NCI-H774 (cell line): ENCODE data around the gene DNAH6.
"Not testable (repeated sequence)": the region's sequence is repeated elsewhere in the genome, so short reads cannot be mapped to it uniquely, and the experiment has no call there.

Experiments used
- DNase-seq: peaks from one replicate; lab custom pipeline; 2025; lab: John Stamatoyannopoulos, UW

DNAH6 gene

GRCh38 chr2:84511024-84511423 lies 5.3 kb upstream of the DNAH6 start:
- DNase-seq = not testable (repeated sequence)

GRCh38 chr2:84515788-84516187 lies 510 bp upstream of the DNAH6 start:
- no peak for DNase-seq

GRCh38 chr2:84519332-84519957 lies 3.1 kb downstream of the DNAH6 start:
- DNase-seq = no peak

- DNase-seq = no peak
Measured at GRCh38 chr2:84526562-84526961, 10.3 kb downstream of the DNAH6 start.

- no peak for DNase-seq
Measured at GRCh38 chr2:84527137-84528129, 11.1 kb downstream of the DNAH6 start.

GRCh38 chr2:84532291-84532690 lies 16.0 kb downstream of the DNAH6 start:
- DNase-seq = no peak

GRCh38 chr2:84534225-84534624 lies 17.9 kb downstream of the DNAH6 start:
- DNase-seq = no peak

GRCh38 chr2:84537251-84537650 lies 21.0 kb downstream of the DNAH6 start:
- no peak for DNase-seq

GRCh38 chr2:84539729-84540128 lies 23.4 kb downstream of the DNAH6 start:
- no peak for DNase-seq

- DNase-seq = no peak
Measured at GRCh38 chr2:84545005-84545404, 28.7 kb downstream of the DNAH6 start.

GRCh38 chr2:84546551-84546950 lies 30.3 kb downstream of the DNAH6 start:
- DNase-seq = no peak

GRCh38 chr2:84548303-84548702 lies 32.0 kb downstream of the DNAH6 start:
- no peak for DNase-seq

- no peak for DNase-seq
Measured at GRCh38 chr2:84550916-84551315, 34.6 kb downstream of the DNAH6 start.

GRCh38 chr2:84551526-84551925 lies 35.2 kb downstream of the DNAH6 start:
- DNase-seq = not testable (repeated sequence)

GRCh38 chr2:84556190-84556589 lies 39.9 kb downstream of the DNAH6 start:
- no peak for DNase-seq

GRCh38 chr2:84559838-84560237 lies 43.5 kb downstream of the DNAH6 start:
- no peak for DNase-seq

GRCh38 chr2:84579661-84580060 lies 63.4 kb downstream of the DNAH6 start:
- DNase-seq = no peak

GRCh38 chr2:84603911-84604310 lies 87.6 kb downstream of the DNAH6 start:
- DNase-seq = no peak

- DNase-seq = no peak
Measured at GRCh38 chr2:84613082-84613481, 96.8 kb downstream of the DNAH6 start.

GRCh38 chr2:84619794-84620371 lies 103.6 kb downstream of the DNAH6 start:
- no peak for DNase-seq

- DNase-seq = no peak
Measured at GRCh38 chr2:84628486-84628885, 112.2 kb downstream of the DNAH6 start.

- DNase-seq = no peak
Measured at GRCh38 chr2:84629550-84629949, 113.3 kb downstream of the DNAH6 start.

GRCh38 chr2:84631047-84631446 lies 114.7 kb downstream of the DNAH6 start:
- no peak for DNase-seq
